GM23338 (cell line): ENCODE data around the gene PRR19.

Experiments used
- CREB1 ChIP-seq: fragments of 250-450 bp; sonication (Bioruptor Pico); IDR thresholded peaks from 2 replicates; pipeline ENCODE4 v1.5.0; 2020; ENCODE audit warnings: low read depth, mild to moderate bottlenecking, moderate library complexity
- EZH2 ChIP-seq: fragments of 200-600 bp; sonication (generic); IDR thresholded peaks from one replicate; pipeline ENCODE4 v1.8.0; 2017; ENCODE audit warnings: antibody characterized with exemption, mild to moderate bottlenecking, low read depth; ENCODE audit not compliant: unreplicated experiment
- EZH2phosphoT487 ChIP-seq: fragments of 200-600 bp; sonication (generic); IDR thresholded peaks from one replicate; pipeline ENCODE4 v1.8.1; 2018; ENCODE audit warnings: antibody characterized with exemption; ENCODE audit not compliant: unreplicated experiment
- JUNB ChIP-seq: IDR thresholded peaks from one replicate; pipeline ENCODE4 v1.6.1; 2016; ENCODE audit warnings: antibody characterized with exemption; ENCODE audit not compliant: unreplicated experiment
- POLR2AphosphoS5 ChIP-seq: IDR thresholded peaks from 2 replicates; pipeline ENCODE4 v1.6.1; 2016; ENCODE audit warnings: antibody characterized with exemption, low read depth
- ZNF462 ChIP-seq: fragments of 250-450 bp; sonication (Bioruptor Pico); IDR thresholded peaks from 2 replicates; pipeline ENCODE4 v1.5.0; 2020; ENCODE audit warnings: mild to moderate bottlenecking, moderate library complexity
- TF ChIP-seq, protein P1 (sequence below), 2 experiments: fragments of 200-600 bp in 1 of 2; sonication (generic) in 1 of 2; conservative IDR thresholded peaks; 2 replicates each; pipeline versions ENCODE4 v1.5.1 to v1.6.1; 2016 to 2017; ENCODE audit warnings: antibody characterized with exemption in 2 of 2, low read depth in 2 of 2, mild to moderate bottlenecking in 2 of 2, moderate library complexity in 1 of 2
- TF ChIP-seq, protein P2 (sequence below): IDR thresholded peaks from one replicate; pipeline ENCODE4 v1.6.1; 2018; ENCODE audit warnings: antibody characterized with exemption; ENCODE audit not compliant: unreplicated experiment

DNA sequence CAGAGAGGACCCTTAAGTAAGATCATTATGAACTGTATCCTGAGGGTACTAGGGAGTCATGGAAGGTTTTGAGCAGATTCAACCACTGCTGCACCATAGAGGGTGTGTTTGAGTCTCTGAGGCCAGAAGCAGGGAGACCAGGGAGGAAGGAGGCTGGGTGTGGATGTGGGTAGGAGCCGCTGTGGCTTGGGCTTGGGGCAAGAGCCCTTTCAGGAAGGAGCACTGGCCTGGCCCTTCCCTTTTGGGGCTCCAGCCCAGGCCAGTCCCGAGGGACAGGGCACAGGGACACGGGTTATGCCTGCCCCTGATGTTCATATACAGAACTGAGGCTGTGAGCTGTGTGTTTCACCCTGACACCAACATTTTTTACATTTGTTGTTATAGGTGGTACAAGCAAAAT lies 25.6 kb upstream of the PRR19 start:
- TF ChIP-seq, protein P1, sequence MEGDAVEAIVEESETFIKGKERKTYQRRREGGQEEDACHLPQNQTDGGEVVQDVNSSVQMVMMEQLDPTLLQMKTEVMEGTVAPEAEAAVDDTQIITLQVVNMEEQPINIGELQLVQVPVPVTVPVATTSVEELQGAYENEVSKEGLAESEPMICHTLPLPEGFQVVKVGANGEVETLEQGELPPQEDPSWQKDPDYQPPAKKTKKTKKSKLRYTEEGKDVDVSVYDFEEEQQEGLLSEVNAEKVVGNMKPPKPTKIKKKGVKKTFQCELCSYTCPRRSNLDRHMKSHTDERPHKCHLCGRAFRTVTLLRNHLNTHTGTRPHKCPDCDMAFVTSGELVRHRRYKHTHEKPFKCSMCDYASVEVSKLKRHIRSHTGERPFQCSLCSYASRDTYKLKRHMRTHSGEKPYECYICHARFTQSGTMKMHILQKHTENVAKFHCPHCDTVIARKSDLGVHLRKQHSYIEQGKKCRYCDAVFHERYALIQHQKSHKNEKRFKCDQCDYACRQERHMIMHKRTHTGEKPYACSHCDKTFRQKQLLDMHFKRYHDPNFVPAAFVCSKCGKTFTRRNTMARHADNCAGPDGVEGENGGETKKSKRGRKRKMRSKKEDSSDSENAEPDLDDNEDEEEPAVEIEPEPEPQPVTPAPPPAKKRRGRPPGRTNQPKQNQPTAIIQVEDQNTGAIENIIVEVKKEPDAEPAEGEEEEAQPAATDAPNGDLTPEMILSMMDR (conservative IDR thresholded peaks at IDR 0.05; ENCODE audit: low read depth in 2 of 2) = no peak
- no peak for TF ChIP-seq CREB1
- no peak for TF ChIP-seq EZH2phosphoT487
- no peak for TF ChIP-seq EZH2
- no peak for TF ChIP-seq POLR2AphosphoS5
- TF ChIP-seq, protein P2, sequence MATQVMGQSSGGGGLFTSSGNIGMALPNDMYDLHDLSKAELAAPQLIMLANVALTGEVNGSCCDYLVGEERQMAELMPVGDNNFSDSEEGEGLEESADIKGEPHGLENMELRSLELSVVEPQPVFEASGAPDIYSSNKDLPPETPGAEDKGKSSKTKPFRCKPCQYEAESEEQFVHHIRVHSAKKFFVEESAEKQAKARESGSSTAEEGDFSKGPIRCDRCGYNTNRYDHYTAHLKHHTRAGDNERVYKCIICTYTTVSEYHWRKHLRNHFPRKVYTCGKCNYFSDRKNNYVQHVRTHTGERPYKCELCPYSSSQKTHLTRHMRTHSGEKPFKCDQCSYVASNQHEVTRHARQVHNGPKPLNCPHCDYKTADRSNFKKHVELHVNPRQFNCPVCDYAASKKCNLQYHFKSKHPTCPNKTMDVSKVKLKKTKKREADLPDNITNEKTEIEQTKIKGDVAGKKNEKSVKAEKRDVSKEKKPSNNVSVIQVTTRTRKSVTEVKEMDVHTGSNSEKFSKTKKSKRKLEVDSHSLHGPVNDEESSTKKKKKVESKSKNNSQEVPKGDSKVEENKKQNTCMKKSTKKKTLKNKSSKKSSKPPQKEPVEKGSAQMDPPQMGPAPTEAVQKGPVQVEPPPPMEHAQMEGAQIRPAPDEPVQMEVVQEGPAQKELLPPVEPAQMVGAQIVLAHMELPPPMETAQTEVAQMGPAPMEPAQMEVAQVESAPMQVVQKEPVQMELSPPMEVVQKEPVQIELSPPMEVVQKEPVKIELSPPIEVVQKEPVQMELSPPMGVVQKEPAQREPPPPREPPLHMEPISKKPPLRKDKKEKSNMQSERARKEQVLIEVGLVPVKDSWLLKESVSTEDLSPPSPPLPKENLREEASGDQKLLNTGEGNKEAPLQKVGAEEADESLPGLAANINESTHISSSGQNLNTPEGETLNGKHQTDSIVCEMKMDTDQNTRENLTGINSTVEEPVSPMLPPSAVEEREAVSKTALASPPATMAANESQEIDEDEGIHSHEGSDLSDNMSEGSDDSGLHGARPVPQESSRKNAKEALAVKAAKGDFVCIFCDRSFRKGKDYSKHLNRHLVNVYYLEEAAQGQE = no peak
- TF ChIP-seq JUNB = no peak
- TF ChIP-seq ZNF462 (CRISPR knock-in tag) = no peak
